ENCODE data around the gene LDAH.
"Not testable (repeated sequence)": the region's sequence is repeated elsewhere in the genome, so short reads cannot be mapped to it uniquely, and the experiment has no call there.

The LDAH gene

DNA sequence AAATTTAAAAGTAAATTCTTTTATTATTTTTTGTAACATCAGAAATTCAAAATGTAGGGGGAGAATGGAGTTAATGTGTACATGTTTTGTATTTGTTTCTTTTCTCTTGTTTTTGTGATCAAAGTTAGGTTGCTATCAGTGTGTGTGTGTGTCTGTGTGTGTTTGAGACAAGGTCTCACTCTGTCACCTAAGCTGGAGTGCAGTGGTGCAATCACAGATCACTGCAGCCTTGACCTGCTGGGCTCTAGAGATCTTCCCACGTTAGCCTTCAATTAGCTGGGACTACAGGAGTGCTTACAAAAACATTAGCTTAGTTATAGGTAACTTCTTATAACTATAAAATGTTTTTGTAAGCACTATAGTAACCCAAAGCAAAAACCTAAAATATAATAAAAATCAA is 105.3 kb downstream of the LDAH start:
- DNase-seq: no peak

DNA sequence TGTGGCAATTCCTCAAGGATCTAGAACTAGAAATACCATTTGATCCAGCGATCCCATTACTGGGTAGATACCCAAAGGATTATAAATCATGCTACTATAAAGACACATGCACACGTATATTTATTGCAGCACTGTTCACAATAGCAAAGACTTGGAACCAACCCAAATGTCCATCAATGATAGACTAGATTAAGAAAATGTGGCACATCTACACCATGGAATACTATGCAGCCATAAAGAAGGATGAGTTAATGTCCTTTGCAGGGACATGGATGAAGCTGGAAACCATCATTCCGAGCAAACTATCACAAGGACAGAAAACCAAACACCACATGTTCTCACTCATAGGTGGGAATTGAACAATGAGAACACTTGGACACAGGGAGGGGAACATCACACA is 106.7 kb downstream of the LDAH start:
- not testable (repeated sequence) for DNase-seq

DNA sequence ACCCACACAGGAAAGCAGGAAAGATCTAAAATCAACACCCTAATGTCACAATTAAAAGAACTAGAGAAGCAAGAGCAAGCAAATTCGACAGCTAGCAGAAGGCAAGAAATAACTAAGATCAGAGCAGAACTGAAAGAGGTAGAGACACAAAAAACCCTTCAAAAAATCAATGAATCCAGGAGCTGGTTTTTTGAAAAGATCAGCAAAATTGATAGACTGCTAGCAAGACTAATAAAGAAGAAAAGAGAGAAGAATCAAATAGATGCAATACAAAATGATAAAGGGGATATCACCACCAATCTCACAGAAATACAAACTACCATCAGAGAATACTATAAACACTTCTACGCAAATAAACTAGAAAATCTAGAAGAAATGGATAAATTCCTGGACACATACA is 108.5 kb downstream of the LDAH start:
- DNase-seq: not testable (repeated sequence)

DNA sequence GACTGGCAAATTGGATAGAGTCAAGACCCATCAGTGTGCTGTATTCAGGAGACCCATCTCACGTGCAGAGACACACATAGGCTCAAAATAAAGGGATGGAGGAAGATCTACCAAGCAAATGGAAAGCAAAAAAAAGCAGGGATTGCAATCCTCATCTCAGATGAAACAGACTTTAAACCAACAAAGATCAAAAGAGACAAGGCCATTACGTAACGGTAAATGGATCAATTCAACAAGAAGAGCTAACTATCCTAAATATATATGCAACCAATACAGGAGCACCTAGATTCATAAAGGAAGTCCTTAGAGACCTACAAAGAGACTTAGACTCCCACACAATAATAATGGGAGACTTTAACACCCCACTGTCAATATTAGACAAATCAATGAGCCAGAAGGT is 109.3 kb downstream of the LDAH start:
- DNase-seq: not testable (repeated sequence)

DNA sequence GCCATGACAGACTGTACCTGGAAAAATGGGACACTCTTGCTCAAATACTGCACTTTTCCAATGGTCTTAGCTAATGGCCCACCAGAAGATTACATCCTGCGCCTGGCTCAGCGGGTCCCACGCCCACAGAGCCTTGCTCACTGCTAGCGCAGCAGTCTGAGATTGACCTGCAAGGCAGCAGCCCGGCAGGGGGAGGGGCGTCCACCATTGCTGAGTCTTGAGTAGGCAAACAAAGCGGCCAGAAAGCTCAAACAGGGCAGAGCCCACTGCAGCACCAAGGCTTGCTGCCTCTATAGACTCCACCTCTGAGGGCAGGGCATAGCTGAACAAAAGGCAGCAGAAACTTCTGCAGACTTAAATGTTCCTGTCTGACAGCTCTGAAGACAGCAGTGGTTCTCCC is 111.3 kb downstream of the LDAH start:
- not testable (repeated sequence) for DNase-seq

DNA sequence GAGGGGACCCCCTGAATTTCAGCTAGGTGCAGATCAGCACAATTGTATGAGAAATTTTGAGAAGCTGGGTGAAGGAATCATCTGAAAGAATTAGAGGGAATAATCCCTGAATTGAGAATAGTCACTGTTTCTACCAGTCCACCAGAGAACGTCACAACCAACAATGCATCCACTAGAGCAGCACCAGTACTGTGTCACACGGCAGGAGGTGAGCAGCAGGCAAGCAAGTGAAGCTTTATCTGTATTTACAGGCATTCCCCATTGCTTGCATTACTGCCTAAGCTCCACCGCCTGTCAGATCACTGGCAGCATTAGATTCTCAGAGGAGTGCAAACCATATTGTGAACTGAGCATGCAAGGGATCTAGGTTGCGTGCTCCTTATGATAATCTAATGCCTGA is 115.3 kb downstream of the LDAH start:
- DNase-seq: no peak

DNA sequence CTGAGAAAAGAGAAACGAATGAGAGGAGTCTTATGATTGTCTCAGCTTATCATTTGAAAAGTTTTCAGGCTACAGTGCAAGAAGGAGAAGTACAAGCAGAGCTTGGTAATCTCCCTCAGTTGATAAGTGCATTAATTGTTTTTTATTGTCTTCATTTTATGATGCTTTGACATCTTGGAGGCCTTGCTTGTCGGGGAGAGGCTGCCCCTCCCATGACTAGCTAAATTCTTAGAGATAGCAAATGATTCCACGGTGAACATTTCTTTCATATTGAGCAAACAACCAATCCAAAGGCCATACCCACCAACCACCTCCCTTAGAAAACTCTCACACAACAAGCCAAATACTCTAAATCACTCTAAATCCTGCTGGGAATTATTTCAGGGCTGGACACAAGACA is 116.1 kb downstream of the LDAH start:
- DNase-seq: no peak

DNA sequence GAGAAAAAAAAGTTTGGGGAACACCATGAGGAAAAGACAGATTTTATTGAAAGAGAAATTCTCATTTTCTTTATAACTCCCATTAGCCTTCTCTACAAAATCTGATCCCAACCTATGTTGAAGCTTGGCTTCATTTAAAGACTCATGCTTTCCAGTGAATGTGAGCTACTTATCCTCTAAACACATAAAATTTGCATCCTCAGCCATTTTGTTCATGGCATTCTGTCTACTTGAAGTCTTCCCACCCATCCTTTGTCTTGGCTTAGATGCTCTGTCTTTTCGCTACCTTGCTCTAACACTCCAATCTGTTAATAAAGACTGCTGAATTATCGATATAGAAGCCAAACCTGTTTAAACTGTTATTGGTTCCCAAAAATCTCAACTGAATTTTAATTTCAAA is 116.7 kb downstream of the LDAH start:
- DNase-seq: no peak

DNA sequence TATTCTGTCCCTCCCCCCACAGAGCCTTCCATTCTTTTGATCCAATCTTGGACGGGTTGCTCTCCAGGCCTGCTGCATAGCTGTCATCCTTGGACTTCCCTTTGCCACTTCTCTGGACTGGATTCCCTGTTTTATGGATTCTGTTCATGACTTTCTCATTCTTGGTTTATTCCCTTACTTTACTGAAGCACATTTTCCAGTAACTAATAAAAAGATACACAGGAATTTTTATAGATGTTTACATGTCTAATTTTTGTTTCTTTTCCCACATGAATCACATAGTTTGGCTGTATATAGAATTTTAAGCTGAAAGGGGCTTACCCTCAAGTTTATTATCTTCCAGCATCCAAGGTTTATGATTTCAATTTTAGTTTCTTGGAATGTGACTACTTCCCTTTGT is 118.0 kb downstream of the LDAH start:
- DNase-seq: no peak

DNA sequence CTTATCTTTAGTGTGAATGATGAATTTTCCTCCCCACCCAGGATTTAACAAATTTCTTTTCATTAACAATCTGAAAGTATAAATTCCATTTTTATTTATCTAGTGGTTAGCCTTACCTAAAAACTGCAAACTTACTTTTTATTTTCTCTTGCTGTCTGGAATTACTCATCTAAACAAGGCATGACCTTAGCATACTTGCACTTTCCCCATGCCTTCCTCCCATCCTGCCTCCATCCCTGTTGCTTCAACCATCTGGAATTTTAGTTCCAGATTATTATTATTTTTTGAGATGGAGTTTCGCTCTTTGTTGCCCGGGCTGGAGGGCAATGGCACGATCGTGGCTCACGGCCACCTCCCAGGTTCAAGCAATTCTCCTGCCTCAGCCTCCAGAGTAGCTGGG is 120.3 kb downstream of the LDAH start:
- no peak for DNase-seq

DNA sequence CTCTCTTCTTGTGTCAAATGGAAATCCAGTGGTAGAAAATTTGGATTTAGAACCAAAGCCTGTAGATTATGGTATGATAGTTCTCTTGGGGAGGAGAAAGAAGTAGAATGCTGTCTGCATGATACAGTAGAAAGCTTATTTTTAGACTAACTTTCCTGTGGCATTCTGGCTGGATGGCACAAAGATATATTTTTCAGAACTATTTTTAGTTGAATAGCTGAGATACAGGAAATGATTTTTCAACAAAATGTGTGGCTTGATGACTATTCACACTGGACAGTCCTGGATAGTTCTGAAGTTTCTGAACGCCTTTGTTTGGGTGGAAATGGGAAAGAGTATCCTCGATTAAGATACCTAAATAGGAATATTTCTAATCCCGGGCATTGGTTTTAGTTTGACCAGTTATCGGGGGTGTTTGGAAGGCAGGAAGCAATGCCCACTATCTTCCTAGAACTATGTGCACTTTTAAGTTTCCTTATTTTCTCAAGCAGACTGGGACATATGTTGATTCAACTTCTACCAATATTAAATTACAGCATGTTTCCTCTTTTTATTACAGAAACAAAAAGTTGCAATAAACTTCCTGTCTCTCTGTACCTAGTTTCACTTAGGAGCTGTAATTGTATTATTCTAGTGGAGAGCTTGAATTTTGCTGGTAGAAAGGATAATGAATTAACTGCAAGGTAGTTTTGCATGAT is 123.8 kb downstream of the LDAH start:
- DNase-seq: no peak

DNA sequence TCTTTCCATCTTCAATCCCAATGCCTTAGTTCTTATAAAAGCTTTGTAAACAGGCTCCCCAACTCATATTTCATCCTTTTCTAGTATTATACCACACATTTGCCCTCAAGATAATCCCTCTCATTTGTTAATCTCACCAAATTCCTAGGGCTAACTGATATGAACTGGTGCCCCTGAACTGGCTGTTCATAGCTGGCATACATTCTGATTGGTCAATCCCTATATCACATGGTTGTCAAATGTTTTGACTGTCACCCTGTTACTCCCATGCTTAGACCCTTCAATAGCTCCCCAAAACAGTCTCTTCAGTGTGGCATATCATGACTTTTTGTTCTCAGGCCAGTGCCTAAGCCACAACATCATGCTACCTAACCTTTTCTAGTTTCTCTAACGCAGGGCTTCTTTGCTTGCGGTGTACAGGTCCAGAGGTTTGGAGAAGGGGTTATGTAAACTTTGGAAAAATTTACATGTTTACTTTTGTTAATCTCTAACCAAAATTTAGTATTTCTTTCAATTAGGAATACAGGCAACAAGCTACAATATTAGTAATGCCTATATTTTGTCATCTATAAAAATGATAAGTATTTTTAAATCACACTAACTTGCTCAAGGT is 125.5 kb downstream of the LDAH start:
- DNase-seq: no peak

DNA sequence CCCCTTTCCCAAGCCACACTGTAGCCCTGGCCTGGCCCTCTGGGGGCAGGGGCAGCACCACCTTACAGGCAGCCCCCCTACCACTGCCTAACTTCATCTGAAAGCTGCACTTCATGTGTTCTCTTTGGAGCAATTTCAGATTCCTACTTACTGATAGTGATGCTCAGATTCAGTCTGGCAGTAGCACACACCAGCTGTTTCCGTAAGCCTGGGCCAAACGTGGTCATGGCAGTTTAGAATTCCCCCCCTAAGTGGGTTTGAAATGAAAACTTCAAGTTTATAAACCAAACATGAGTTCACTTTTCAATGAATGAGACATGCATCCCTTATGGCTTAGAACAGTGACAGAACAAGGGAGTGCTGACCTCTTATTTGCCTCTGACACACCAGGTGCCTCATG is 126.5 kb downstream of the LDAH start:
- no peak for DNase-seq

DNA sequence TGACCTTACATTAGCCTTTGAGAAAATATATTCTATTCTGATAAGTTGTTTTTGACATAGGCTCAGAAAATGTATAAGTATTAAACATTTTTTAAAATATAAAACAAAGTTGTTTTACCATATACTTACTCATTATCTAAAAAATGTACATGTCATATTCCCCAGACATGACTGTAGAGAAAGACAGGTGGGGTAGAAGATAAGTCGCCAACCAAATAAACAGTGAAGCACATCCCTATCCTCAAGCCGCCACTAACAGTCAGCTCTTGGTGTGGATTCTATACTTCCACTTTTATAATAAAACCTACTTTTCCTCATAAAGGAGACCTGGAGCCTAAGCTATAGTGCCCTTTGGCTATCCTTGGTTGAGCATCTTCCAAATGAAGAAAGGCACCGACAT is 129.6 kb downstream of the LDAH start:
- no peak for DNase-seq

DNA sequence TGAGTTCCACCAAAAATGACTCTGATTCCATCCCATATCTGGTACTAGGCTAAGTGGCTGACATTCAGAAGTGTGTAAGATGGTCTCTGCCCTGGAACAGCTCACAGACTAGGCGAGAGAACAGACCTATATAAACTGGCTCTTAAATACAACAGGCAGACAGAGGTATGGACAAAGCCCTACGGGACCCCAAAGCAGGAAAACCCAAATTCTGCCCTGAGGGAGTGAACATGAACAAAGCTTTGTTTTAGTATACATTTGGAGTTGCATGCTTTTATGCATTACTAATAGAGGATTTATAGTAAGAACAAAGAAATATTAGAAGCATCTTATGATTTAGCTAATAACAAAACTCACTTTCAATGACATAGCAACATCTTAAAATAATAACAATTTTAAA is 130.8 kb downstream of the LDAH start:
- no peak for DNase-seq

DNA sequence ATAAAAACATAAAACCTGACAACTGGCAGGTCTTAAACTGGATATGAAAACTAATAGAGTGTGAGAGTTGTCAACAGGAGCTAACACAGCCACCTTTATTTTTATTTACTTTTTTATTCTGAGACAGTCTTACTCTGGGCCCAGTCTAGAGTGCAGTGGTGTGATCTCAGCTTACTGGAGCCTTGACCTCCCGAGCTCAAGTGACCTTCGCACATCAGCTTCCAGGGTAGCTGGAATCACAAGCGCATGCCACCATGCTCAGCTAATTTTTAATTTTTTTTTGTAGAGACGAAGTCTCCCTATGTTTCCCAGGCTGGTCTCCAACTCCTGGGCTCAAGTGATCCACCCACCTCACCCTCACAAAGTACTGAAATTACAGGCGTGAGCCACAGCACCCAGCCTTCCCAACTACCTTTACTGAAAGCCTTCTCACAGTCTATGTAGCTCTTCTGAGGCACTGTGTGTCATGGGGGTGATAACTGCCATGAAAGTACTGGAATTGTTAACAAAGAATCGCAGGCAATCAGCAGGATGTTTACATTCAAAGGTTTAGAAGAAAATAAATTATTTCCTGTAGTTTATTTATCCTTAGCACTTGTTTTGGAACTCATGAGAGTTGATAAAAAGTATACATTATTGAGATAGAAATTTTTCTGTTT is 131.7 kb downstream of the LDAH start:
- no peak for DNase-seq

DNA sequence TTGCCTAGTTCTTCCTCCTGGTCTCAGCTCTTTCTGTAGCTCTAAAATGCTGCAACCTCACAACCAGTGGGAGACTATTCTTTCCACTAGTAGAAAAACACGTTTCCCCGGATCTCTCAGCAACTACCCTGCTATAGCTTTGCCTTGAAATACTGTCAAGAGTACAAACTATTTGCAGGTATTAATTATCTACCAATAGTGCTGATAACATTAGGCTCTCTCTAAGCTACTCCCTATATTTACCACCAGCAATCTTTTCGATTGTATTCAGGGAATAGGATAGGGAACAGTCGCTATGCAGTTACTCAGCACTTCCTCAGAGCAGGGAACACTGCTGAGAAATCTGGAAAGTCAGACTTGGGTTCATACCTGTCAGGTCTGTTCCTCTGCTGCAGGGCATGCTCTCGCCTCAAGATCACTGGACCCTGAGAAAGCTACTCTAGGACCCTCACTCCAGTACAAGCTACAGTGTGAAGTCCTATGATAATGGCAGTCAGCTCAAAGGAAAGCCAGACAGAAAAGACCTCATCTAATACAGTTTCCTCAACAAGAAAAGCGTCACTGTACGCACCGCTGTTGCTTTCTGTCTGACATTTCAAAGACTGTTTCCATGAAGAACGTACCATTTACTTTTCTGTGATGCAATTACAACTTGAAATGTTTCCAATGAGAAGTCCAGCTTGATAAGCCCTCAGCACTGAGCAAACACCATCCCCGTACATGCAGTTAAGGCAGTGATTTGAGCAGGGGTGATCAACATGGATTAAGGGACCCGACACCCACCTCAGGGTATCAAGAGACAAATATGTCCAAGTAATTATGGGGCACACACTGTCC is 133.3 kb downstream of the LDAH start:
- no peak for DNase-seq

DNA sequence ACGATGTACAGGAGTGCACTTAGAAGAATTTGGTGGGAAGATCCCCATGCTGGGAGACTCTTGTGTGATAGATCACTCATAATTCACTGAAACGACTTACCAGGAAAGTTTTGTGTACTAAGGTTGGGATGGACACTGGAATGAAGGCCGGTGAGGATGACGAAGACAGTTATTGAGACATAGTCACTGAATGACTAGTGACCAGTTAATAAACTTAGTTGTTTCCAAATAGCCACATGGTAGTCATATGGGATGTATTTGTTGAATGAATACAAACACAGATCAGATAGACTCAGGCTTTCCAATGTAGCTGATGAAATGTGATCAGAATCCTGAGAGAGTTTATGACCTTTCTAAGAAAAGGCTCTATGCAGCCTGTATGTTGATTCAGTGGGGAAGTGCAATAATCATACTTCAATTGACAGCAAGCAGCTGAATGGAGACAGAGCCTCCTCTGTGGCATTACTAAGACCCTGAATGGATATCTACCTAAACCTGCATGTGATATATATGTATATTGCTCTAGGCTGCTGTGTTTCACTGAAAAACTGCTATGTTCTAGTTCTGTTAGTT is 135.6 kb downstream of the LDAH start:
- no peak for DNase-seq

DNA sequence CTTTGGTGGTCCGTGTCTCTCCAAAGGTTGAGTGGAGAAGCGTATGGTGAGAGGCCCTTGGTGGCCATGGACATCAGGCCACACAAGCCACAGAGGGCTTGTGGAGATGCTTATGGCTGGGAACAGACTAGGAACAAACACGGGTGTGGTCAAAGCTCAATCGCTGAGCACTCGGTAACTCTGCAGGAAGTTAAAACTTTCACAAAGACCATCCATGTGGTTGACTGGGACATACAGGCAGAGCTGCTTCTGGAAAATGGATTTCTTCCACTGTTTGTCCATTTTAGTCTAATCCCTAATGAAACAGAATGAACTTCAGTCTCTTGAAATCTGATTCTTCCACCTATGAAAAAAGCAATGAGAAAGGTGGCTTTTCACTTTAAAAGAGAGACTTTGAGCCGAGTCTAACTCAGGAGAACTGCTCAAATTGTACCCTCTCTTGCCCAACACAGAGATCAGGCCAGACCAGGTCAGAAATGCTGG is 138.3 kb downstream of the LDAH start:
- no peak for DNase-seq

DNA sequence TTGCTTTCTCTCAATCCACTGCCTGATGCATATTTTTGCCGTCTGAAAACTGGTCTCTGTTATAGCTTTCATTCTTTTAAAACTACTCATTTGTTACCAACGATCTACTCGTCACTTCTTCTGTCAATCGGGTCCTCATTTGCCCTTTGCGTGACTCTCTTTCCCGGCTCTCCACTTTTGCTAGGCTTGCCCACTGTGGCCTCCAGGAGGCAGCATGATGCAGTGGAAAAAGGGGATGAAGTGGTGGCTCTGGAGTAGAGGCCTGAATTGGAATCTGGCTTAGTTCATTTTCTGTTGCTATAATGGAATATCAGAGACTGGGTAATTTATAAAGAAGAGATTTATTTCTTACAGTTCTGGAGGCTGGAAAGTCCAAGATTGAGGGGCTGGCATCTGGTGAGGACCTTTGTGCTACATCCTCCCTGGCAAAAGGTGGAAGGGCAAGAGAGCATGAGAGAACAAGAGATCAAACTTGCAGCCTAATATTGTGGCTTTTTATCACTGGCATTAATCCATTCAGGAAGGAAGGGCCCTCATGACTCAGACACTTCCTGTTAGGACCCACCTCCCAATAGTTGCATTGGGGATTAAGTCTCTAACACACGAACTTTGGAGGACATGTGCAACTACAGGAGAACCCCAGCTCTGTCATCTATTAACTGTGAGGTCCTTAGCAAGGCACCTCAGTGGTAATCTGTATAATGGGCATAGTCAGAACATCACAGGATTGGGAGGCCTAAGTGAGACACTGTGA is 140.6 kb downstream of the LDAH start:
- no peak for DNase-seq

DNA sequence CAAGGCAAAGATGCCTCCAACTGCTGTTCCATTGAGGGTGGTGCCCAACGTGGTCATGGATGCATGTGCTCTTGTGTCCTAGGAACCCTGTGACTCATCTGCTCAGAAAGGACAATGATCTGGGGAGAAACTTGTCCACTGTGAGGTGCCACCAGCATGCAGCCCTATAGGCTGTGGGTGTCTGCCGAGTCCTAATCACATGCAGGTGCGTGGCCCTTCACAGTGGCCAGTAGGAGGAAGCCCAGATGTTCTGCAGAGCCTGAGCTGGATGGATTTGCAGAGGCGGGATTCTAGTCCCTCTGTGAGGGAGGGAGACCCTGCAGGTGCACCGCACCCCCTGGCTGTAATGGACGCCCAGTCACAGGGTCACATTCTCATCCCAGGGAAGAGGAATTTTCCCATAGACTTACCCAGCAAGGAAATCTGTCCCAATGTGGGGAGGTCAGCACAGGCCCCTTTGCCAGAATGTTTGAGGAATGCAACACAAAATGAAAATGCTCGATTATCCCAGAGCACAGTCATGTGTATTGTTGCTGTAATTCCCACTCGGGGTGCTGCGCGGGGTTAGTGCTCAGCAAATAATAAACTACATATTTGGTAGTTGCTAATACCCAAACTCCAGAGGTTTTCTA is 142.0 kb downstream of the LDAH start:
- DNase-seq: no peak

DNA sequence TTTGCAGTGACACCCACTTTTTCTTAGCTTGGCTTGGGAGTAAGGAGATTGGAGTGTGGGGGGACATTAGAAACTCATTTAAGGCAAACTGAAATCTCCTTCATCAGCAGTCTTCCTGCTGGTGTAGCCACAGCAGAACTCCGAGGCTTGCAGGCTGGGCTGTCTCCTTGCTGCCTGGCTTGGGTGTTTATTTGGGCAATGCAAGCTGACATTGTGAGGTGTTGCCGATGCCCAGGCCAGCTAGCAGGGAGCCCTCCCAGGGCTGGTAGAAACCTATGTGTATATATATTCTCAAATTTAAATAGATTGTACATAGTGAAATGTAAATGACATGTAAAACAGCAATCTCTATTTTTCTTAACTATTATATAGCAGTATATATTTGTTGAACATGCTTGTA is 144.1 kb downstream of the LDAH start:
- DNase-seq: no peak

Data from NCI-H2171 (cell line).